ENCODE measurements around the gene RHBDL3.

Gene RHBDL3

GRCh38 chr17:32275060-32276042 lies 9.7 kb downstream of the RHBDL3 start:
- TF ChIP-seq CTCF (IDR thresholded peaks at IDR 0.05; ENCODE audit: extremely low read depth, missing control alignments), result no peak
- DNase-seq (ENCODE audit: low spot score), result no peak

- DNase-seq (ENCODE audit: low spot score), result peak; percentile 62
- TF ChIP-seq CTCF (IDR thresholded peaks at IDR 0.05; ENCODE audit: extremely low read depth, missing control alignments), result no peak
These were observed 10.6 kb downstream of the RHBDL3 start for GRCh38 chr17:32276171-32276601.

GRCh38 chr17:32277284-32277683 lies 11.7 kb downstream of the RHBDL3 start:
- no peak for TF ChIP-seq CTCF (IDR thresholded peaks at IDR 0.05; ENCODE audit: extremely low read depth, missing control alignments)
- no peak for DNase-seq (ENCODE audit: low spot score)

- no peak for TF ChIP-seq CTCF (IDR thresholded peaks at IDR 0.05; ENCODE audit: extremely low read depth, missing control alignments)
- DNase-seq (ENCODE audit: low spot score), result no peak
These were observed 13.2 kb downstream of the RHBDL3 start for GRCh38 chr17:32278815-32279214.

GRCh38 chr17:32279891-32280716 lies 14.5 kb downstream of the RHBDL3 start:
- no peak for TF ChIP-seq CTCF (IDR thresholded peaks at IDR 0.05; ENCODE audit: extremely low read depth, missing control alignments)
- no peak for DNase-seq (ENCODE audit: low spot score)

GRCh38 chr17:32281011-32281451 lies 15.4 kb downstream of the RHBDL3 start:
- no peak for TF ChIP-seq CTCF (IDR thresholded peaks at IDR 0.05; ENCODE audit: extremely low read depth, missing control alignments)
- DNase-seq (ENCODE audit: low spot score), result no peak

All from GM20000 (cell line).